DND-41 (cell line): ENCODE data around the gene ZNF746.

Experiments
- ATAC-seq: fragments of 200-7000 bp; cut with Tn5 transposase; 3 replicates; pipeline ENCODE4 v1.9.1; 2021; ENCODE audit warnings: low read depth; ENCODE audit not compliant: insufficient read depth
- DNase-seq: peaks from one replicate; pipeline ENCODE4 v3.0.0-alpha.2; 2020
- H2AFZ ChIP-seq: 2 replicates; pipeline ENCODE4 v1.6.0; 2012; ENCODE audit warnings: low read depth, low read length
- H3K27ac ChIP-seq: 2 replicates; pipeline ENCODE4 v1.5.1; 2012; ENCODE audit warnings: low read length, inconsistent platforms
- H3K27me3 ChIP-seq: fragments of 200-600 bp; sonication (generic); 2 replicates; pipeline ENCODE4 v1.6.0; 2012; ENCODE audit warnings: low read length, mild to moderate bottlenecking, inconsistent platforms; ENCODE audit not compliant: insufficient read depth, poor library complexity
- H3K36me3 ChIP-seq: 2 replicates; pipeline ENCODE4 v1.5.1; 2012; ENCODE audit warnings: low read length, inconsistent platforms; ENCODE audit not compliant: insufficient read depth
- H3K4me1 ChIP-seq: 2 replicates; pipeline ENCODE4 v1.5.1; 2012; ENCODE audit warnings: mild to moderate bottlenecking, low read length; ENCODE audit not compliant: insufficient read depth
- H3K4me2 ChIP-seq: 2 replicates; pipeline ENCODE4 v1.6.0; 2012; ENCODE audit warnings: mild to moderate bottlenecking, moderate library complexity, low read length, inconsistent platforms; ENCODE audit not compliant: insufficient read depth
- H3K4me3 ChIP-seq, 2 experiments: fragments of 200-600 bp in 1 of 2; shearing (Covaris generic) in 1 of 2; 2 replicates each; pipeline ENCODE4 v1.5.1; 2012 to 2016; ENCODE audit warnings: inconsistent platforms in 2 of 2, low read length in 2 of 2, mild to moderate bottlenecking in 2 of 2, low read depth in 1 of 2, moderate library complexity in 1 of 2
- H3K79me2 ChIP-seq: 2 replicates; pipeline ENCODE4 v1.6.0; 2012; ENCODE audit warnings: low read length, inconsistent platforms; ENCODE audit not compliant: insufficient read depth
- H3K9ac ChIP-seq: 2 replicates; pipeline ENCODE4 v1.6.0; 2012; ENCODE audit warnings: low read depth, mild to moderate bottlenecking, inconsistent platforms, low read length, moderate library complexity
- H3K9me3 ChIP-seq: 2 replicates; pipeline ENCODE4 v1.5.1; 2012; ENCODE audit warnings: low read length, moderate library complexity, mild to moderate bottlenecking, inconsistent platforms; ENCODE audit not compliant: insufficient read depth, severe bottlenecking
- H4K20me1 ChIP-seq: 2 replicates; pipeline ENCODE4 v1.6.0; 2012; ENCODE audit warnings: low read length; ENCODE audit not compliant: insufficient read depth
- CTCF ChIP-seq: IDR thresholded peaks from 2 replicates; pipeline ENCODE4 v1.5.1; 2012; ENCODE audit warnings: borderline replicate concordance, low read length, moderate library complexity, mild to moderate bottlenecking; ENCODE audit not compliant: poor library complexity, severe bottlenecking; ENCODE audit errors: extremely low read depth
- EZH2 ChIP-seq: IDR thresholded peaks from 3 replicates; pipeline ENCODE4 v1.6.1; 2012; ENCODE audit warnings: borderline replicate concordance, low read depth, mild to moderate bottlenecking, moderate library complexity, low read length, inconsistent platforms; ENCODE audit not compliant: severe bottlenecking

ZNF746 gene

GRCh38 chr7:149476791-149477190, 20.8 kb downstream of the ZNF746 start:
- Histone ChIP-seq H4K20me1 (peaks cover 2% of the 10 kb centered on the region; the same call in 1 of the 2 replicates), H3K27ac (no peak overlapping the region), H3K36me3 (peaks cover 97% of the 10 kb centered on the region), H2AFZ (no peak overlapping the region), H3K9ac (no peak overlapping the region), H3K4me2 (no peak overlapping the region), H3K4me1 (no peaks in the 10 kb centered on the region), H3K27me3 (no peaks in the 10 kb centered on the region), H3K79me2 (peaks cover 7% of the 10 kb centered on the region), H3K4me3 (no peak overlapping the region), H3K9me3 (peaks cover 13% of the 10 kb centered on the region)
- DNase-seq (no peak), ATAC-seq (no peak)
- TF ChIP-seq CTCF (no peak), EZH2 (no peak)

- no peak overlapping the region for H3K27ac ChIP-seq
- no peak overlapping the region for H3K9ac ChIP-seq
- H4K20me1 ChIP-seq, result peaks cover 2% of the 10 kb centered on the region; the same call in 1 of the 2 replicates
- no peak overlapping the region for H3K4me3 ChIP-seq
- no peaks in the 10 kb centered on the region for H3K4me1 ChIP-seq
- no peak overlapping the region for H2AFZ ChIP-seq
- H3K79me2 ChIP-seq, result peaks cover 7% of the 10 kb centered on the region
- H3K9me3 ChIP-seq, result peaks cover 10% of the 10 kb centered on the region
- DNase-seq (no peak), ATAC-seq (no peak)
- no peak overlapping the region for H3K4me2 ChIP-seq
- peaks cover 89% of the 10 kb centered on the region for H3K36me3 ChIP-seq
- H3K27me3 ChIP-seq, result no peaks in the 10 kb centered on the region
- TF ChIP-seq CTCF (no peak), EZH2 (no peak)
These were observed 22.2 kb downstream of the ZNF746 start for GRCh38 chr7:149475121-149476045.

GRCh38 chr7:149474309-149475120, 23.1 kb downstream of the ZNF746 start:
- no peak for TF ChIP-seq EZH2
- no peak for TF ChIP-seq CTCF
- Histone ChIP-seq H3K4me1 (no peaks in the 10 kb centered on the region), H2AFZ (no peak overlapping the region), H3K9me3 (peaks cover 8% of the 10 kb centered on the region), H3K36me3 (peaks cover 80% of the 10 kb centered on the region), H4K20me1 (peaks cover 2% of the 10 kb centered on the region; the same call in 1 of the 2 replicates), H3K4me3 (no peak overlapping the region), H3K27me3 (no peaks in the 10 kb centered on the region), H3K79me2 (peaks cover 5% of the 10 kb centered on the region), H3K9ac (no peak overlapping the region), H3K27ac (no peak overlapping the region), H3K4me2 (no peak overlapping the region)
- ATAC-seq, result no peak
- no peak for DNase-seq
